ENCODE data around the gene MRNIP.
"Not testable (repeated sequence)": the region's sequence is repeated elsewhere in the genome, so short reads cannot be mapped to it uniquely, and the experiment has no call there.

MRNIP gene

GRCh38 chr5:179795049-179795862 lies 63.4 kb downstream of the MRNIP start:
- no peak for DNase-seq (ENCODE audit: extremely low read depth in 1 of 2, low read depth in 1 of 2)

GRCh38 chr5:179794575-179794974 lies 64.0 kb downstream of the MRNIP start:
- DNase-seq (ENCODE audit: extremely low read depth in 1 of 2, low read depth in 1 of 2): no peak

- DNase-seq (ENCODE audit: extremely low read depth in 1 of 2, low read depth in 1 of 2): no peak
Measured at GRCh38 chr5:179794171-179794570, 64.4 kb downstream of the MRNIP start.

- DNase-seq (ENCODE audit: extremely low read depth in 1 of 2, low read depth in 1 of 2): peak in 1 of 2 donors; percentile 41
Measured at GRCh38 chr5:179793468-179794139, 65.0 kb downstream of the MRNIP start, which contains the start of gene LTC4S. LTC4S (plus strand) TSS chr5:179793986; CDS start chr5:179794081, 95 bp downstream.

- DNase-seq (ENCODE audit: extremely low read depth in 1 of 2, low read depth in 1 of 2): no peak
Measured at GRCh38 chr5:179792612-179793467, 65.8 kb downstream of the MRNIP start.

- DNase-seq (ENCODE audit: extremely low read depth in 1 of 2, low read depth in 1 of 2): no peak
Measured at GRCh38 chr5:179791881-179792611, 66.6 kb downstream of the MRNIP start.

- DNase-seq (ENCODE audit: extremely low read depth in 1 of 2, low read depth in 1 of 2): not testable (repeated sequence)
Measured at GRCh38 chr5:179789278-179789677, 69.3 kb downstream of the MRNIP start.

- DNase-seq (ENCODE audit: extremely low read depth in 1 of 2, low read depth in 1 of 2): no peak
Measured at GRCh38 chr5:179788193-179788854, 70.3 kb downstream of the MRNIP start.
